ENCODE data around the gene RYR3.

RYR3 gene

DNA sequence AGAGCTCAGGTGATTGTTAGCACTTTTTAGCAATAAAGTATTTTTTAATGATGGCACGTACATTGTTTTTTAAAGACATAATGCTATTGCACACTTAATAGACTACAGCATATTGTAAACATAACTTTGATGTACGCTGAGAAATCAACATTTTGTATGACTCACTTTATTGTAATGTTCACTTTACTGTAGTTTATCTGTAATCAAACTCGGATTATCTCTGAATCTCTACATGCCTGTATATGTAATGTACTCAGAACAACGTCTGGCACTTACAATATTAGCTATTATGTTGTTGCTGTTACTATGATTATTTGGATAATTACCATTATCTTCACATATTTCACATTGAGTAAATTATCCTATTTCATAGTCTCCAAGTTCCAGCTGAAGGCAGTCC, 519.6 kb downstream of the RYR3 start:
- no peak for DNase-seq (ENCODE audit: low read depth in 2 of 2)

DNA sequence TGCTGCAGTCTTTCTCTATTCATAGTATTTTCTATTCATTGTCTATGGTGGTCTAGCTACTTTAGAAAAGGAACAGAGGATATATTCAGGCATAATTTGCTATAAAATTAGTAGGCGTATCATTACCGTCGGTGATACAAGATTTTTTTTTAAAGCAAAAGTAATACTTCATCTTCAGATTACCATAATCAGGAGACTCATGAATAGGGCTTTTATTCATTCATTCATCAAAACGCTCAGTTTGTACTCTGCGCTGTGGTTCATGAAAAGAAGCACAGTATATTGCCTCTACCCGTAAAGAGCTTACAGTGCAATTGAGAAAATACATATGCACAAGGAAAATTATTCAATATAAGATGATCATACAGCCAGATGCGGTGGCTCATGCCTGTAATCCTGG, 520.9 kb downstream of the RYR3 start:
- DNase-seq (ENCODE audit: low read depth in 2 of 2), result no peak

- no peak for DNase-seq (ENCODE audit: low read depth in 2 of 2)
These were observed 524.4 kb downstream of the RYR3 start for GRCh38 chr15:33834892-33835743.

- DNase-seq (ENCODE audit: low read depth in 2 of 2), result no peak
These were observed 526.5 kb downstream of the RYR3 start for GRCh38 chr15:33837294-33837693.

DNA sequence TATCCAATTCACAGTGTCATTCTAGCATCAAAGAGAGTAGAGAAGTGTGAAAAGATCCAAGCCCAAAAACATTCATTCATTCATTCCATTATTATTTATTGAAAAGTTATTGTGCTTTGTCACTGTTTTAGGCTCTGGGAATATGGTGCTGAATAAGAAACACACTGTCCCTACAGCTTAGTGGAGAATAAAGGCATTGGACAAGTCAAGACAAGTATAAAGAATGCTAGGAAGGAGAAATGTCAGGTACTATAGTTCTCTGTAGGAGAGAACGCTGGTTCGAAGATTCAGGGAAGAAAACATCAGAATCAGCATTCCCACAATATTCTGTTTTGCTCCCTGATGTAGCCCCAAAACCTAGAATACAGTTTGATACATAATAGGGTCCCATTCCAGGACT, 528.8 kb downstream of the RYR3 start:
- DNase-seq (ENCODE audit: low read depth in 2 of 2), result no peak

GRCh38 chr15:33840615-33841014, 529.8 kb downstream of the RYR3 start:
- DNase-seq (ENCODE audit: low read depth in 2 of 2), result no peak

- DNase-seq (ENCODE audit: low read depth in 2 of 2), result no peak
These were observed 533.4 kb downstream of the RYR3 start for GRCh38 chr15:33844186-33844585.

- no peak for DNase-seq (ENCODE audit: low read depth in 2 of 2)
These were observed 533.8 kb downstream of the RYR3 start for GRCh38 chr15:33844597-33844996.

GRCh38 chr15:33846142-33846541, 535.4 kb downstream of the RYR3 start:
- no peak for DNase-seq (ENCODE audit: low read depth in 2 of 2)

DNA sequence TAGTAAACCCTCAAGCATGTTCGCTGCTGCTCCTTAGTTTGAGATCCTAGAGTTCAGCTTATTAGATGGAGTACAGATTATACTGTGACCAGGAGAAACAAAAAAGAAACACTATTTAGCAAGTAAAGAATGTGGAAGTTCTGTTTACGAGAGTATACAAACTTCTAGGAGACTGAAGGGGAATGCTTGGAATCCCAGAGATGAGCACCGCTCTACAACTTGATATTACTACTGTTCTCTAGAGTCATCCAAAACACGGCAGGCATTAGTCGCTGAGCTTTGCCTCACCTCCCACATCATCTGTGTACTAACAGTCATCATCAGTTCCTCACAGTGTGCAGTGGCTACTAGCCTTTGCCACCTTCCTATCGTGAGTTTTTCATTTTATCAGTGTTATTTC, 536.1 kb downstream of the RYR3 start:
- no peak for DNase-seq (ENCODE audit: low read depth in 2 of 2)

DNA sequence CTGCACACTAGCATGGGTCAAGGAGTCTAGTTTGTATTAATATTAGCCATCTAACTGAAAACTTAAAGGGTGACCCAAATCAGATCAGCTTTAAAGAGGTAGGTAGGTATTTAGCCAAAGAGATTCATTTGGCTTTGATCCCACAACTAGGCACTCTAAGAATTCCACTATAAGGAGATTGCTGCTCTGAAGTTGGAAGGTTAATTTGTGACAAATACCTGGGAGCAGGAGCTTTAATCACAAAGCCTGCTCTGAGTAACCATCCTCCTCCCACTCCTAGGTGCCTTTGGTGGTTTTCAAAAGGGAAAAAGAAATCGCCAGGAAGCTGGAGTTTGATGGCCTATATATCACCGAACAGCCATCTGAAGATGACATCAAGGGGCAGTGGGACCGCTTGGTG, 537.2 kb downstream of the RYR3 start:
- no peak for DNase-seq (ENCODE audit: low read depth in 2 of 2)

DNA sequence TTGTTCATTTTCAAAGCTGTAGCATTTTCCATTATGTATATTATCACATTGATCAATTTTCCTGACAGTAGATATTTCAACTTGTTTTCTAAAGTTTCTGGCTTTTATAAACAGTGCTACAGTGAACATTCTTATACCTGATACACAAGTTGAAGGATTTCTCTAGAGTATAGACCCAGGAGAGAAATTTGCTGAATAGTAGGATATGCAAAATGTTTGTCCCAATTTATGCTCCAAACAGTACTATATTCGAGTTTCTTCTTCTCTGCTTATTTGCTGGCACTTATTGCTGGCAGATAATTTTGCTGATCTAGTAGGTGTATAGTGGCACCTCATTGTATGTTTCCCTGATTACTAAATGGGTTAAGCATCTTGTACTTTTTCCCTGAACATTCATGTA, 540.3 kb downstream of the RYR3 start:
- DNase-seq (ENCODE audit: low read depth in 2 of 2), result no peak

GRCh38 chr15:33852094-33852493, 541.3 kb downstream of the RYR3 start:
- no peak for DNase-seq (ENCODE audit: low read depth in 2 of 2)

GRCh38 chr15:33852570-33852969, 541.8 kb downstream of the RYR3 start:
- no peak for DNase-seq (ENCODE audit: low read depth in 2 of 2)

DNA sequence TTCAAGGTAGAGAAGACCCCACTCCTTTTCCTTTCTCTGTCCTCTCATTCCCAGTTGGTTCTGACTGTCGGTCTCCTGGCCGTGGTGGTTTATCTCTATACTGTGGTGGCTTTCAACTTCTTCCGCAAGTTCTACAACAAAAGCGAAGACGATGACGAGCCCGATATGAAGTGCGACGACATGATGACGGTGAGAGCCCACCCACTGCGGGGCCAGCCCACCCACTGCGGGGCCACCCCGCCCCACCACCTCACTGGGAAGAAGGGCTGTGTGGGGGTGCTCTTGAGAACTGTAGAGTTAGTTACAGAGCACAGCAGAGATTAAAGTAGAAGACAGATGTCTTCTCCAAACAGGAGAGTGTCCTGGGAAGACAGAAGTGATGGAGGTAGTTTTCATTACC, 547.0 kb downstream of the RYR3 start:
- no peak for DNase-seq (ENCODE audit: low read depth in 2 of 2)

DNA sequence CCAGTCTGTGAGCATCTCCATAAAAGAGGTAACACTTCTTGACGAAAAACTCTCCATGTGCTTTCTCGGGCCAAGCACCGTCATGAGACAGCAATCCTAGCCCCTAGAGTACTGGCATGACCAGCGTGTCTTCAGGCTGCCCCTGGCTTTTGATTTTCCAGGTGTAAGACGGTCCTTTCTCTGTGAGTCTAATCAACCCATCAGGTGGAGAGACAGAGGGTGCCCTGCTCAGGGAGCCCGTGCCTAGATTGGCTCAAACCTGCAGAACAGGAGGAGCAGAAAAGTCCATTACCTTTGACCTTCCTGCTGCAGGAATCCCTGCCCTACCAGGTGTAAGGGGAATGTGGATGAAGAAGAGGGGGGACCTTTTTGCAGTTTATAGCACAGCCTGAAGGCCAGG, 548.1 kb downstream of the RYR3 start:
- no peak for DNase-seq (ENCODE audit: low read depth in 2 of 2)

DNA sequence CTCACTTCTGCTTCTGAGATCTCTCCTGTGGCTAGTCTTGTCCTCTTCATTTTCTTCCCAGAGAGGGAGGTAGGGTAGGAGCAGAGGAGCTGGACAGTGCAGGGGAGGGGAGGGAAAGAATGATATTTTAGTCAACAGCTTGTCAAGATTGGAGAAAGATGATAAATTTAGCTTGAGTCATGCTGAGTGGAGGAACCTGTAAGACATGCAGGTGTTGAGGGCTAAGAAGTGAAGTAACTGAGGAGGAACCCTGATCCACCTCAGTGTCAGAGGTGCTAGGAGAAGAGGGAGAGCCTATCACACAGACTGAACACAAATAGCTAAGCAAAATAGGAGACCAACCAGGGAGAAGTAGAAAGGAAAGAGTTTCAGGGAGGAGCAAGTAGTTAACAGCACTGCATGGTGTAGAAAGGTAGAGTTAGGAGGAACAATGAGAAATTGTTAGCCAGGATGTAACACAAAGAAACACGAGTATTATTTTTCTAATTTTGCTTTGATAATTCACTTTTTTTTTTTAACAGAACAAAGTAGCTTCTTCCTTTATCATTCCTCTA, 549.3 kb downstream of the RYR3 start:
- DNase-seq (ENCODE audit: low read depth in 2 of 2), result no peak

DNA sequence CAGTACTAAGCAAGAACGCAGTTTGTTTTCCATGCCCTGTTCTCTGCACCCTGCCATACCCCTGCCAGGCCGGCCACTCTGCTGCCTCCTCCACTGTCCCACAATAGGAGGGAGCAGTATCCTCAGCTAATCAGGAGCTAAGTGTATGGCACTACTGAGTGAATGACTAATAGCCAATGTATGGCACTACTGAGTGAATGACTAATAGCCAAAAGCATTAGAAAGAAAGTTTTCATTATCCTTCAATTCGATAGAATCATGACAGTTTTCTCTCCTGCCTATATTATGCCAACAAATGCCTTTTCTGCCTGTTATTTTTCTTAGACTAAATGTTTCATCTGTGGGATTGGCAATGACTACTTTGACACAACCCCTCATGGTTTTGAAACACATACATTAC, 550.0 kb downstream of the RYR3 start:
- DNase-seq (ENCODE audit: low read depth in 2 of 2), result no peak

- DNase-seq (ENCODE audit: low read depth in 2 of 2), result no peak
These were observed 553.8 kb downstream of the RYR3 start for GRCh38 chr15:33864360-33865075.

DNA sequence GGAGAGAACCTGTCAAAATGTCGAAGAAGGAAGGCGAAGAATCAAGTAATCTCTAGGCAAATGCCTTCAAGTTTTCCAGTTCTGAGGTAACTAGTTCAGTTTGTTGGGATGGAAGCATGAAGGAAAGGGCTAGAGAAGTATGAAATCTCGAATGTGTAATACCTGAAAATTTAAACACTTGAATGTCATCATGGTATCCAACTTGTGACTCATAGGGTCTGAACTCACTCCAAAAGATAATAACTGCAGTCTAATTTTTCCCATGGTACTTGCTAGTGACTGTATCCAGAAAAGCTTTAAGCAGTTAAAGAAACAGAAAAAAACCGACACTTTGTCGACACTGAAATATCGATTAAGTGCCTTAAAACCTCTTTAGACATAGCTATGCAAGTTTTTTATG, 554.6 kb downstream of the RYR3 start:
- DNase-seq (ENCODE audit: low read depth in 2 of 2), result no peak

GRCh38 chr15:33866101-33866737, 555.5 kb downstream of the RYR3 start:
- DNase-seq (ENCODE audit: low read depth in 2 of 2), result no peak

- no peak for DNase-seq (ENCODE audit: low read depth in 2 of 2)
These were observed 561.2 kb downstream of the RYR3 start for GRCh38 chr15:33871980-33872379.

Measured in stimulated activated CD4-positive, alpha-beta T cell treated with anti-CD3 and anti-CD28 coated beads, Interleukin-1b, Interleukin-23, amount 100 ng/mL, for 4 hours (primary cell).